NCI-H2107 treated with DMSO at 0.1 percent for 48 hours (cell line): ENCODE results near the gene PSMA6.
"Not testable (repeated sequence)": the region's sequence is repeated elsewhere in the genome, so short reads cannot be mapped to it uniquely, and the experiment has no call there.

Experiments
- DNase-seq: peaks from one replicate; lab custom pipeline; 2025; ENCODE audit not compliant: unreplicated experiment; lab: John Stamatoyannopoulos, UW

The PSMA6 gene

GRCh38 chr14:35292051-35292769 is at the start of gene PSMA6:
Gene PSMA6 (plus strand): TSS chr14:35292382. CDS start chr14:35292477, 95 bp downstream.
- peak; percentile 99 for DNase-seq

GRCh38 chr14:35242599-35243311 is 49.4 kb upstream of the PSMA6 start:
- no peak for DNase-seq

GRCh38 chr14:35243956-35244355 is 48.2 kb upstream of the PSMA6 start:
- no peak for DNase-seq

- DNase-seq, result no peak
Measured at GRCh38 chr14:35244542-35244941, 47.6 kb upstream of the PSMA6 start.

GRCh38 chr14:35245051-35245450 is 47.1 kb upstream of the PSMA6 start:
- DNase-seq, result no peak

- no peak for DNase-seq
Measured at GRCh38 chr14:35247777-35248475, 44.3 kb upstream of the PSMA6 start.

- no peak for DNase-seq
Measured at GRCh38 chr14:35248476-35248788, 43.8 kb upstream of the PSMA6 start.

DNA sequence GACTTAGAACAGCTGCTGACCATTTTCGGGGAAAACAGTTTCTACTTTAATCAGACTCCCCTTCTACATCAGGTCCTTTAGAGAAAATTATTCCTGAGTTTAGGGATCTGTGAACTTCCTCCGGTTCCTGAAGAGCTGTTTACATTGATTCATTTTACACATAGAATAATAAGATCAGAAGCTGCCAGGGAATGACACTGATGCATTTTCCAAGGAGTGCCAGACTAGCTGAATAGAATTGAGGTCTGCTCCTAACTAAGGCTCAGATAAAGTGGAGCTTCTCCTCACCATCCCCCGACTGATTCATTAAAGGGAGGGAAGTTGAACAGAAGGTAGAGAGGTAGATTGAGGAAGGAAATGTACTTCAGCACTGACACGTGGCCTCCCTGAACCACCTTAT is 41.9 kb upstream of the PSMA6 start:
- DNase-seq, result no peak

DNA sequence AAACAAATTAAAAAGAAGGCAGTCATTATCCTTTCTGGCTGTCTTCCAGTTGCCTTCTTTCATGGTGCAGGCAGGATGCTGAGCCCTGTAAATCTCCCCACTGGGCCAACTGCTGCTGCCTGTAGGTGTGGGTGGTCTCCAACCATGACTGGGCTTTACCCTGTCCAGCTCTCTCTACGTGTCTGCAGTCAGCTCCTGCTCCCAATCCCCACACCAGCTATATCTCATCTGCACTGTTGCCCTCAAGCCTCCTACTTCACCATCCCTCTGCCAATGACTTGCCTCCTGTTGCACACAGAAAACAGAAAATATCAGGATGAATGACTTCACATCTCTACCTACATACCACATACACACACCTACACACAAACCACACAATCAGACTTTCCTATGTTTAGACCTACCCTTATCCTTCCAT is 39.7 kb upstream of the PSMA6 start:
- DNase-seq, result no peak

DNA sequence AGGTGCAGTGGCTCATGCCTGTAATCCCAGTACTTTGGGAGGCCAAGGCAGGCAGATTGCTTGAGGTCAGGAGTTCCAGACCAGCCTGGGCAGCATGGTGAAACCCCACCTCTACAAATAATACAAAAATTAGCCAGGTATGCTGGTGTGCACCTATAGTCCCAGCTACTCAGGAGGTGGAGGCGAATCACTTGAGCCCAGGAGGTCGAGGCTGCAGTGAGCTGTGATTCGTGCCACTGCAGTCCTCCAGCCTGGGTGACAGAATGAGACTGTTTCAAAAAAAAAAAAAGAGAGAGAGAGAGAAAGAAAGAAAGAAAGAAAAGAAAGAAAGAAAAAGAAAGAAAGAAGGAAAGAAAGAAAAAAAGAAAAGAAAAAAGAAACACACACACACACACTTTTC is 39.1 kb upstream of the PSMA6 start:
- not testable (repeated sequence) for DNase-seq

GRCh38 chr14:35254034-35254622 is 38.1 kb upstream of the PSMA6 start:
- DNase-seq, result not testable (repeated sequence)

- DNase-seq, result no peak
Measured at GRCh38 chr14:35254736-35255135, 37.4 kb upstream of the PSMA6 start.

DNA sequence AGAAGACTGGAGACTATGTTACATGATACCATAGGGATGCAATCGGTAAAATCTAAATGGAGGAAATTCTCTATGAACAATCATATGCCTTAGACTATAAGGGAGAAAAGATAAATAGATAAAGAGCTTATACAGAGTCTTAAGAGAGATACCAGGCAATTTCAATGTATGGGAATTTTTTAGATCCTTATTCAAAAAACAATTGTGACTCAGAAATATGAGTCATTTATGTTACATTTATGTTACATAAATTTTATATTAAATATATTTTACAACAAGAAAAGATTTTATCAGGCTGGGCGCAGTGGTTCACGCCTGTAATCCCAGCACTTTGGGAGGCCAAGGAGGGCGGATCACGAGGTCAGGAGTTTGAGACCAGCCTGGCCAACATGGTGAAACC is 36.5 kb upstream of the PSMA6 start:
- DNase-seq, result no peak

DNA sequence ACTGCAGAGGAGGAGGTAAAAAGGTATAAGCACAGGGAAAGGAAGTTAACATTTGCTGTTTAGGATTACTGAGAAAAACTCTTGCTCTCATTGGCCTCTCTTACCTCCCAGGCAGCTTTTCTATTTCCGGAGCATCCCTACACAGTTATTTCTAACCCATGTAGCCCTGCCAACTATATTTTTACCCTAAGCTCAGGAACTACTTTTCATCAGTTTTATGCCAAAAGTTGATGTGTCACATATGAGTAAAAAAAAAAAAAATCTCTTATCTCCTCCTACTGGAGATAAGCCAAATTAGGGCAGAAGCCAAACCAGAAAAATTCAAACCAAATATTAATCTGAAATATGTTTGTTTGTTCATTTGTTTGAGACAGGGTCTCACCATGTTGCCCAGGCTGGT is 34.4 kb upstream of the PSMA6 start:
- DNase-seq, result no peak

- no peak for DNase-seq
Measured at GRCh38 chr14:35258420-35258819, 33.8 kb upstream of the PSMA6 start.

DNA sequence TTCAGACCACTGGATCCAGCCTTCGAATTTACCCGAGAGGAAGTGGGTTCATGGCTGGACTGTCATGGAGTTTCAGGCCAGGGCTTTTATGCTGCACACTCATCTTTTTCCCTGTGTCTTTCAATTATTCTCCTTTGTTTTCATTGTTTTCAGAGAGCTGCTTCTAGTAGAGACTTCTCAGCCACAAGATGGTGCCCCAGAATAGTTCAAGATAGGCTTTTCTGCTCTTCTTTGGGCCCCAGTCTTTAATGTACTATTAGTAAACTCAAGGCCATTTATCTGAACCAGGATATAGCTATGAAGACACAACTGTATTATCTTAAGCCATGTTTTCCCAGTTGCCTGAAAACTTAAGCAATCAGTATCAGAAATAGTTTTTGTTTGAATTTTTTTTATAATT is 30.4 kb upstream of the PSMA6 start:
- DNase-seq, result no peak

DNA sequence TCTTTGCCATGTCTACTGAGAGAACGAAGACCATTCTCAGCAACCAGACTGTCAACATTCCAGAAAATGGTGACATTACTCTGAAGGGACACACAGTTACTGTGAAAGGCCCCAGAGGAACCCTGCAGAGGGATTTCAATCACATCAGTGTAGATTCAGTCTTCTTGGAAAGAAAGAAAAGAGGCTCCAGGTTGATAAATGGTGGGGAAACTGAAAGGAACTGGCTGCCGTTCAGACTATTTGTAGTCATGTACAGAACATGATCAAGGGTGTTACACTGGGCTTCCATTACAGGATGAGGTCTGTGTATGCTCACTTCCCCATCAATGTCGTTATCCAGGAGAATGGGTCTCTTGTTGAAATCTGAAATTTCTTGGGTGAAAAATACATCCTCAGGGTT is 29.7 kb upstream of the PSMA6 start:
- DNase-seq, result no peak

- no peak for DNase-seq
Measured at GRCh38 chr14:35268946-35269345, 23.2 kb upstream of the PSMA6 start.

DNA sequence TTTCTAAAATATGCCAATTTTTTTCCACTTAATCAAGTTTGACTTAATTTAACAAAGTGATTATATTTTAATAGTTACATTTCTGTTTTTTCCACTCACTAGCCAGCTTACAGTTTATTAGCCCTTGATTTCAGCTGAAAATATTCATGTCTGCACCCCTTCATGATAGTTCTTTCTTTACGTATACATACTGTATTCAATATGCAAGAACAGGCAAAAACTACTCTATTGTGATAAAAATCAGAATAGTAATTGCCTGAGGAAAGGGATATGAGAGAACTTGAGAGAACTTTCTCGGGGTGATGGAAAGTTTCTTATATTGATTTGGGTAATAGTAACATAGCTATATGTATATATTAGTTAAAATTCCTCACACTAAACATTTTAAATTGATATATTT is 17.4 kb upstream of the PSMA6 start:
- DNase-seq, result no peak

DNA sequence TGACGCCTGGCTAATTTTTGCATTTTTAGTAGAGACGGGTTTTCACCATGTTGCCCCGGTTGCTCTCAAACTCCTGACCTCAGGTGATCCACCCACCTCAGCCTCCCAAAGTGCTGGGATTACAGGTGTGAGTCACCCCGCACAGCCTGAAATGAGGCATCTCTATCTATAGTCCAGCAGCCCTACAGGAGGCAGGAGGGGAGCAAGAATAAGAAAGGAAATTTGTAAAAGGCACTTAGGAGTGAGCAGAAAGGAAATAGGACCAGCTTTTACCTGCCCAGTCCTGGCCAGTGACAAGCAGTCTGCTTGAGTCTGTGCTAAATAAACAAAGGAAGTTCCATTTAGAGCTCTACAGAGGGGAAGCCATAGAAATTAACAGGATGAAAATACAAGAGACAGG is 15.0 kb upstream of the PSMA6 start:
- DNase-seq, result peak; percentile 66

- no peak for DNase-seq
Measured at GRCh38 chr14:35279369-35279768, 12.8 kb upstream of the PSMA6 start.

- DNase-seq, result peak; percentile 73
Measured at GRCh38 chr14:35281341-35281740, 10.8 kb upstream of the PSMA6 start.
